Panc1 (cell line): ENCODE measurements around the gene JADE2. TPM values are rescaled to one million over a fixed set of nuclear protein-coding genes. Genes with fewer than 3 reads are reported as not detected.

Experiments used
- ATAC-seq: fragments of 200-7000 bp; cut with Tn5 transposase; 2 replicates; pipeline ENCODE4 v1.9.1; 2020; ENCODE audit warnings: mild to moderate bottlenecking, moderate library complexity
- BruUV-seq: library from RNA; stranded (reverse); fragments of 400-500 nt; replicated peaks from 2 replicates; lab custom pipeline; 2021; lab: Mats Ljungman, UMichigan
- CTCF ChIA-PET: fragments of 300-600 bp; sonication (Branson Sonifier 250); formaldehyde crosslinking; loops from one replicate; lab custom pipeline; 2022; ENCODE audit warnings: antibody characterized with exemption; lab: Charles Lee
- POLR2A ChIA-PET: fragments of 300-600 bp; sonication (Branson Sonifier 250); formaldehyde crosslinking; loops from one replicate; lab custom pipeline; 2022; ENCODE audit warnings: antibody characterized with exemption; lab: Charles Lee
- DNase-seq: peaks from one replicate; pipeline ENCODE4 v3.0.0-alpha.2; 2010; ENCODE audit warnings: low read depth, low spot score
- H3K27ac ChIP-seq: 2 replicates; pipeline ENCODE4 v1.5.1; 2011; ENCODE audit warnings: mild to moderate bottlenecking, low read length, inconsistent platforms
- H3K27me3 ChIP-seq: fragments of 200-500 bp; sonication (Bioruptor generic); 2 replicates; pipeline ENCODE4 v1.6.0; 2014; ENCODE audit warnings: low read length, inconsistent platforms; ENCODE audit not compliant: control insufficient read depth, insufficient read depth
- H3K36me3 ChIP-seq: fragments of 200-500 bp; sonication (Bioruptor generic); 2 replicates; pipeline ENCODE4 v1.5.1; 2014; ENCODE audit warnings: inconsistent platforms, mild to moderate bottlenecking, low read length, moderate library complexity; ENCODE audit not compliant: control insufficient read depth, insufficient read depth
- H3K4me1 ChIP-seq: 2 replicates; pipeline ENCODE4 v1.5.1; 2011; ENCODE audit warnings: inconsistent platforms, mild to moderate bottlenecking, low read length, moderate library complexity; ENCODE audit not compliant: control insufficient read depth, insufficient read depth
- H3K4me3 ChIP-seq, 2 experiments: 2 replicates each; pipeline ENCODE4 v1.5.1; 2011 to 2012; ENCODE audit warnings: low read depth in 2 of 2, low read length in 2 of 2, mild to moderate bottlenecking in 2 of 2, inconsistent platforms in 1 of 2, moderate library complexity in 1 of 2
- H3K9me3 ChIP-seq: fragments of 200-500 bp; sonication (Bioruptor generic); 2 replicates; pipeline ENCODE4 v1.5.1; 2014; ENCODE audit warnings: low read depth, mild to moderate bottlenecking, inconsistent platforms, low read length, moderate library complexity; ENCODE audit not compliant: control insufficient read depth, insufficient read depth
- POLR2AphosphoS5 ChIP-seq: IDR thresholded peaks from 2 replicates; pipeline ENCODE4 v1.6.1; 2012; ENCODE audit warnings: mild to moderate bottlenecking, low read depth, low read length, moderate library complexity
- SIN3A ChIP-seq: IDR thresholded peaks from 2 replicates; pipeline ENCODE4 v1.6.1; 2012; ENCODE audit warnings: low read depth, mild to moderate bottlenecking, low read length, moderate library complexity, borderline replicate concordance; ENCODE audit not compliant: insufficient read depth
- TCF7L2 ChIP-seq: IDR thresholded peaks from 2 replicates; pipeline ENCODE4 v1.6.1; 2011; ENCODE audit warnings: mild to moderate bottlenecking, low read depth, low read length, inconsistent platforms
- in situ Hi-C: cut with HindIII; loops from 2 replicates; pipeline ENCODE4 v1.10.0; 2016; ENCODE audit warnings: low sequenced_read_pairs, low pct_unique_long_range_greater_than_20kb
- intact Hi-C: fragments of 100-400 bp; cut with micrococcal nuclease; formaldehyde crosslinking; loops from one replicate; pipeline ENCODE4 v1.10.0; 2022; ENCODE audit not compliant: unreplicated experiment
- total RNA-seq: library from RNA; stranded (reverse); gene quantifications from one replicate; pipeline ENCODE4 v1.2.1, GENCODE V29; 2021; ENCODE audit not compliant: unreplicated experiment
- TF ChIP-seq, protein P1 (sequence below), 2 experiments: IDR thresholded peaks; 2 replicates each; pipeline ENCODE4 v1.6.1; 2011 to 2012; ENCODE audit warnings: low read depth in 2 of 2, control low read depth in 1 of 2, low read length in 1 of 2, mild to moderate bottlenecking in 1 of 2, moderate library complexity in 1 of 2; ENCODE audit not compliant: insufficient read depth in 1 of 2
- TF ChIP-seq, protein P2 (sequence below): fragments of 450-650 bp; IDR thresholded peaks from 2 replicates; pipeline ENCODE4 v1.5.1; 2017; ENCODE audit warnings: mild to moderate bottlenecking

The JADE2 gene
- total RNA-seq, 1 experiment from 2014 or later, result 80.0 TPM

DNA sequence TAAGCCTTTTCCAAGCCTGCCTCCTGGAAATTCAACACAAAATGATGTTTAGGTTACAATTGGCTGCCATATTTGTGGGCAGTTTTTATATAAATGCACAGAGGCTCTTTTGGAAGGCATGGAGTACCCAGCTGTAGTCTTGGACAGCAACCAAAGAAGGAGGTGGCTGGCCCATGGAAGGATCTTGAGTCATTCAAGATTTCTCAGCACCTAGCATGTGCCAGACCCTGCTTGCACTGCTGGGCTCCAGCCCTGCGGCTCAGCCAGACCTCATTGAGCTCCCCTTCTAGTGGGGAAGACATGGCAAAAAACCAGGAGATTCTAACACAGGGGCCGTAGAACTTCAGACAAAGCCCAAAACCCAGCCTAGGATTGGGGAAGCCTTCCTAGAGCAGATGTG, 22.1 kb downstream of the JADE2 start:
- ChIA-PET CTCF (no interaction called here), POLR2A (no interaction called here)
- H3K27me3 ChIP-seq, result no peaks in the 10 kb centered on the region
- H3K27ac ChIP-seq, result no peak overlapping the region
- TF ChIP-seq, protein P1, sequence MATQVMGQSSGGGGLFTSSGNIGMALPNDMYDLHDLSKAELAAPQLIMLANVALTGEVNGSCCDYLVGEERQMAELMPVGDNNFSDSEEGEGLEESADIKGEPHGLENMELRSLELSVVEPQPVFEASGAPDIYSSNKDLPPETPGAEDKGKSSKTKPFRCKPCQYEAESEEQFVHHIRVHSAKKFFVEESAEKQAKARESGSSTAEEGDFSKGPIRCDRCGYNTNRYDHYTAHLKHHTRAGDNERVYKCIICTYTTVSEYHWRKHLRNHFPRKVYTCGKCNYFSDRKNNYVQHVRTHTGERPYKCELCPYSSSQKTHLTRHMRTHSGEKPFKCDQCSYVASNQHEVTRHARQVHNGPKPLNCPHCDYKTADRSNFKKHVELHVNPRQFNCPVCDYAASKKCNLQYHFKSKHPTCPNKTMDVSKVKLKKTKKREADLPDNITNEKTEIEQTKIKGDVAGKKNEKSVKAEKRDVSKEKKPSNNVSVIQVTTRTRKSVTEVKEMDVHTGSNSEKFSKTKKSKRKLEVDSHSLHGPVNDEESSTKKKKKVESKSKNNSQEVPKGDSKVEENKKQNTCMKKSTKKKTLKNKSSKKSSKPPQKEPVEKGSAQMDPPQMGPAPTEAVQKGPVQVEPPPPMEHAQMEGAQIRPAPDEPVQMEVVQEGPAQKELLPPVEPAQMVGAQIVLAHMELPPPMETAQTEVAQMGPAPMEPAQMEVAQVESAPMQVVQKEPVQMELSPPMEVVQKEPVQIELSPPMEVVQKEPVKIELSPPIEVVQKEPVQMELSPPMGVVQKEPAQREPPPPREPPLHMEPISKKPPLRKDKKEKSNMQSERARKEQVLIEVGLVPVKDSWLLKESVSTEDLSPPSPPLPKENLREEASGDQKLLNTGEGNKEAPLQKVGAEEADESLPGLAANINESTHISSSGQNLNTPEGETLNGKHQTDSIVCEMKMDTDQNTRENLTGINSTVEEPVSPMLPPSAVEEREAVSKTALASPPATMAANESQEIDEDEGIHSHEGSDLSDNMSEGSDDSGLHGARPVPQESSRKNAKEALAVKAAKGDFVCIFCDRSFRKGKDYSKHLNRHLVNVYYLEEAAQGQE (IDR thresholded peaks at IDR 0.05; ENCODE audit: insufficient read depth in 1 of 2, low read depth in 2 of 2, low read length in 1 of 2), result no peak
- TF ChIP-seq TCF7L2 (no peak), SIN3A (no peak), POLR2AphosphoS5 (no peak)
- TF ChIP-seq, protein P2, sequence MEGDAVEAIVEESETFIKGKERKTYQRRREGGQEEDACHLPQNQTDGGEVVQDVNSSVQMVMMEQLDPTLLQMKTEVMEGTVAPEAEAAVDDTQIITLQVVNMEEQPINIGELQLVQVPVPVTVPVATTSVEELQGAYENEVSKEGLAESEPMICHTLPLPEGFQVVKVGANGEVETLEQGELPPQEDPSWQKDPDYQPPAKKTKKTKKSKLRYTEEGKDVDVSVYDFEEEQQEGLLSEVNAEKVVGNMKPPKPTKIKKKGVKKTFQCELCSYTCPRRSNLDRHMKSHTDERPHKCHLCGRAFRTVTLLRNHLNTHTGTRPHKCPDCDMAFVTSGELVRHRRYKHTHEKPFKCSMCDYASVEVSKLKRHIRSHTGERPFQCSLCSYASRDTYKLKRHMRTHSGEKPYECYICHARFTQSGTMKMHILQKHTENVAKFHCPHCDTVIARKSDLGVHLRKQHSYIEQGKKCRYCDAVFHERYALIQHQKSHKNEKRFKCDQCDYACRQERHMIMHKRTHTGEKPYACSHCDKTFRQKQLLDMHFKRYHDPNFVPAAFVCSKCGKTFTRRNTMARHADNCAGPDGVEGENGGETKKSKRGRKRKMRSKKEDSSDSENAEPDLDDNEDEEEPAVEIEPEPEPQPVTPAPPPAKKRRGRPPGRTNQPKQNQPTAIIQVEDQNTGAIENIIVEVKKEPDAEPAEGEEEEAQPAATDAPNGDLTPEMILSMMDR, result no peak
- in situ Hi-C loops (no loop called here), intact Hi-C loops (no loop called here)
- DNase-seq, result no peak
- no peak overlapping the region for H3K4me3 ChIP-seq
- BruUV-seq, result no TSS peak
- peaks cover 42% of the 10 kb centered on the region for H3K4me1 ChIP-seq
- no peak for ATAC-seq
- H3K9me3 ChIP-seq, result no peaks in the 10 kb centered on the region
- H3K36me3 ChIP-seq, result no peaks in the 10 kb centered on the region; the same call in 1 of the 2 replicates

DNA sequence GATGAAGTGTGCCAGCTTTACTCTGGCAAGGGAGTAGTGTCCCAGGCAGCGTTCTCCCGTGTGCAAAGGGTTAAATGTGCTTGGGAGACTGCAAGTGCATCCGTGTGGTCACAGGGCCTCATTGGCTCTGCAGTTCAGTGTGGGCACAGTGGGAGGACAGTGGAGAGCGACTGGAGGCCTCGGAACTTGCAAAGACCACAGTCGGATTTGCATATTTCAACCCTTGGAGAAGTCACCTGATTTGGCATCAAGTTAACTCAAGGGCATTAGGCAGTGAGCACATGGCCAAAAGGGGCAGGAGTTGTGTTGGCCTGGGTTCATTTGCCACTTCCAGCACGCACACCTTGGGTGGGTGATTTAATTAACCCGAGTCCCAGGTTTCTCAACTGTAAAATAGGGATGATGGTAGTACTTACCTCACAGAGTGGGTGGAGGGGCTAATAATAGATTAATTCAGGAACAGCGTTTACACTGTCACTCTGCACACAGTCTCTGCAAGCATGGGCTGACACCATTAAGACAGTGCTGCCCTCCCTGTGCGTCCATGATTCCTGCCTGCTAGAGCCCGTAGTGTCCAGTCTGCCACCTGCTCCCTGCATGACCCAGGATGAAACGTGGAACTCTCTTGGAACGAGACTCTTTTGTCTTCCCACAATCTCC, 22.7 kb downstream of the JADE2 start:
- Histone ChIP-seq H3K4me1 (peaks cover 48% of the 10 kb centered on the region), H3K27ac (no peak overlapping the region), H3K9me3 (no peaks in the 10 kb centered on the region), H3K36me3 (no peaks in the 10 kb centered on the region; the same call in 1 of the 2 replicates), H3K4me3 (no peak overlapping the region), H3K27me3 (no peaks in the 10 kb centered on the region)
- in situ Hi-C loops, result no loop called here
- TF ChIP-seq, protein P1 (IDR thresholded peaks at IDR 0.05; ENCODE audit: insufficient read depth in 1 of 2, low read depth in 2 of 2, low read length in 1 of 2), result no peak
- TF ChIP-seq TCF7L2 (no peak), SIN3A (no peak), POLR2AphosphoS5 (no peak)
- TF ChIP-seq, protein P2, result no peak
- CTCF ChIA-PET, result no interaction called here
- ATAC-seq (no peak), DNase-seq (no peak)
- POLR2A ChIA-PET, result no interaction called here
- BruUV-seq, result no TSS peak
- intact Hi-C loops, result no loop called here
